Measurements from ENCODE around the gene KCNQ4.

DNA sequence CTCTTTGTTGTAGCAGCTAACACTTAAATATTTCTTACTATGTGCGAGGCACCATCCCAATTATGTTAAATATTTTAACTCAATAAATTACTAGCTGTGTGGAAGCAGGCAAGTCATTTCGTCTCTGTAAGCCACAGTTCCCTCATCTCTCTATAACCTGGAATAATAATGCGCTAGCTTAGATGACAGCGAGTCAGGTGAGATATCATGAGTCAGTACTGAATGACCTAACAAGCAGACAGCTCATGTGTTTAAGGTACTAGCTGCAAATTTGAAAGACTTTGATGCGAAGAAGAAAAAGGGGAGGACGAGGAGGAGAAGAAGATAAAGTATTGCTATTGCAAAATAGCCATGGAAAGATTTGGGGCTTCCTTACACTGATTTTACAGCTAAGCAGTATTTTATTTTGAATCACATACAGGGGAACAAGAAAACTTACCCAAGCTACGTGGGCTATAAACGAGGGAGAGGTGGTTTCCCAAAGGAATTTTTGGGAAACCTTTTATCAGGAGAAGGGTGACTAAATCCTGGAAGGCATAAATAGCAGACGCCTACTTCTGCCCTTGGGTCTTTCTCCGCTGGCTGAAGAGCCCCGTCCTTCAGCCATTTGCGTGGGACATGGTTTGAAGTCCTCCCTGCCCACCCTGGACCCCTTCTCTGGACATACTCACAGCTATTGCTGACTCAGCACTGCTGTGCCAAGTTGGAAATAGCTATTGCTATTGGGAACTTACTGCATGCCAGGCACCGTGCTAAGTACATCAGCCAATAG lies 69.7 kb downstream of the KCNQ4 start:
- TF ChIP-seq EZH2 (IDR thresholded peaks at IDR 0.05; ENCODE audit: borderline replicate concordance, low read depth, low read length, severe bottlenecking), result no peak
- TF ChIP-seq POLR2AphosphoS5 (IDR thresholded peaks at IDR 0.05; ENCODE audit: insufficient read depth, low read depth, low read length), result no peak
- TF ChIP-seq, protein P1, sequence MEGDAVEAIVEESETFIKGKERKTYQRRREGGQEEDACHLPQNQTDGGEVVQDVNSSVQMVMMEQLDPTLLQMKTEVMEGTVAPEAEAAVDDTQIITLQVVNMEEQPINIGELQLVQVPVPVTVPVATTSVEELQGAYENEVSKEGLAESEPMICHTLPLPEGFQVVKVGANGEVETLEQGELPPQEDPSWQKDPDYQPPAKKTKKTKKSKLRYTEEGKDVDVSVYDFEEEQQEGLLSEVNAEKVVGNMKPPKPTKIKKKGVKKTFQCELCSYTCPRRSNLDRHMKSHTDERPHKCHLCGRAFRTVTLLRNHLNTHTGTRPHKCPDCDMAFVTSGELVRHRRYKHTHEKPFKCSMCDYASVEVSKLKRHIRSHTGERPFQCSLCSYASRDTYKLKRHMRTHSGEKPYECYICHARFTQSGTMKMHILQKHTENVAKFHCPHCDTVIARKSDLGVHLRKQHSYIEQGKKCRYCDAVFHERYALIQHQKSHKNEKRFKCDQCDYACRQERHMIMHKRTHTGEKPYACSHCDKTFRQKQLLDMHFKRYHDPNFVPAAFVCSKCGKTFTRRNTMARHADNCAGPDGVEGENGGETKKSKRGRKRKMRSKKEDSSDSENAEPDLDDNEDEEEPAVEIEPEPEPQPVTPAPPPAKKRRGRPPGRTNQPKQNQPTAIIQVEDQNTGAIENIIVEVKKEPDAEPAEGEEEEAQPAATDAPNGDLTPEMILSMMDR (IDR thresholded peaks at IDR 0.05; ENCODE audit: extremely low read depth in 1 of 2, insufficient read depth in 1 of 2, low read depth in 1 of 2, low read length in 2 of 2), result no peak
- no peak for TF ChIP-seq GATA2 (IDR thresholded peaks at IDR 0.05; ENCODE audit: insufficient read depth, insufficient read length, low read depth, low read length)
- TF ChIP-seq MYC (IDR thresholded peaks at IDR 0.05; ENCODE audit: low read depth, low read length), result no peak
- TF ChIP-seq POLR2A (IDR thresholded peaks at IDR 0.05; ENCODE audit: low read depth, low read length), result no peak
- TF ChIP-seq, protein P2, sequence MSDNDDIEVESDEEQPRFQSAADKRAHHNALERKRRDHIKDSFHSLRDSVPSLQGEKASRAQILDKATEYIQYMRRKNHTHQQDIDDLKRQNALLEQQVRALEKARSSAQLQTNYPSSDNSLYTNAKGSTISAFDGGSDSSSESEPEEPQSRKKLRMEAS (IDR thresholded peaks at IDR 0.05; ENCODE audit: insufficient read depth, insufficient read length), result no peak
- TF ChIP-seq JUN (IDR thresholded peaks at IDR 0.05; ENCODE audit: borderline replicate concordance, insufficient read depth, insufficient read length, low read depth), result no peak
